PFSK-1 (cell line): ENCODE data around the gene CCNL2.

Experiments used
- FOXP2 ChIP-seq: optimal IDR thresholded peaks from 2 replicates; pipeline ENCODE3; 2011; ENCODE audit warnings: borderline replicate concordance, control low read depth, inconsistent platforms; ENCODE audit not compliant: insufficient read depth; ENCODE audit errors: extremely low read length, extremely low read depth
- POLR2AphosphoS5 ChIP-seq: IDR thresholded peaks from 2 replicates; pipeline ENCODE4 v1.6.1; 2012; ENCODE audit warnings: low read depth, mild to moderate bottlenecking, control low read depth, low read length, moderate library complexity
- REST ChIP-seq, 2 experiments: IDR thresholded peaks; 2 replicates each; pipeline versions ENCODE4 v1.6.1 to v1.8.0; 2011 to 2012; ENCODE audit warnings: low read depth in 2 of 2, low read length in 2 of 2, control low read depth in 1 of 2, inconsistent platforms in 1 of 2, mild to moderate bottlenecking in 1 of 2, moderate library complexity in 1 of 2; ENCODE audit not compliant: insufficient read depth in 1 of 2
- SIN3A ChIP-seq: IDR thresholded peaks from 2 replicates; pipeline ENCODE4 v1.6.1; 2012; ENCODE audit warnings: mild to moderate bottlenecking, low read length, moderate library complexity, borderline replicate concordance; ENCODE audit not compliant: insufficient read depth
- TAF1 ChIP-seq: IDR thresholded peaks from 2 replicates; pipeline ENCODE4 v1.6.1; 2012; ENCODE audit warnings: low read length, control low read depth, borderline replicate concordance; ENCODE audit not compliant: insufficient read depth

The CCNL2 gene

GRCh38 chr1:1354271-1355247 lies 44.6 kb downstream of the CCNL2 start:
- TF ChIP-seq REST (IDR thresholded peaks at IDR 0.05; ENCODE audit: insufficient read depth in 1 of 2, low read depth in 2 of 2, low read length in 2 of 2) (no peak), TAF1 (no peak), FOXP2 (no peak), POLR2AphosphoS5 (no peak), SIN3A (no peak)

- no peak for TF ChIP-seq REST (IDR thresholded peaks at IDR 0.05; ENCODE audit: insufficient read depth in 1 of 2, low read depth in 2 of 2, low read length in 2 of 2)
- no peak for TF ChIP-seq TAF1
- no peak for TF ChIP-seq SIN3A
- TF ChIP-seq FOXP2 = no peak
- TF ChIP-seq POLR2AphosphoS5 = no peak
Measured at GRCh38 chr1:1353389-1354151, 45.6 kb downstream of the CCNL2 start.

GRCh38 chr1:1352786-1353388 lies 46.2 kb downstream of the CCNL2 start:
- TF ChIP-seq SIN3A = no peak
- no peak for TF ChIP-seq REST (IDR thresholded peaks at IDR 0.05; ENCODE audit: insufficient read depth in 1 of 2, low read depth in 2 of 2, low read length in 2 of 2)
- TF ChIP-seq TAF1 = no peak
- no peak for TF ChIP-seq FOXP2
- no peak for TF ChIP-seq POLR2AphosphoS5

- TF ChIP-seq REST (IDR thresholded peaks at IDR 0.05; ENCODE audit: insufficient read depth in 1 of 2, low read depth in 2 of 2, low read length in 2 of 2) (no peak), POLR2AphosphoS5 (peak; percentile 49)
Measured at GRCh38 chr1:1351511-1352427, 47.4 kb downstream of the CCNL2 start.
